IMR-90 (cell line): Measurements from ENCODE around the gene MRPS34. TPM values are rescaled to one million over a fixed set of nuclear protein-coding genes. Genes with fewer than 3 reads are reported as not detected.
A peak's percentile ranks its signal among the peaks of the same experiment; 100 is the strongest.

ENCODE experiments used
- ATAC-seq: fragments of 200-7000 bp; cut with Tn5 transposase; 2 replicates; pipeline ENCODE4 v1.9.1; 2020; ENCODE audit warnings: low read depth, mild to moderate bottlenecking, moderate library complexity
- BruUV-seq: library from RNA; stranded (reverse); fragments of 400-500 nt; replicated peaks from 2 replicates; lab custom pipeline; 2021; lab: Mats Ljungman, UMichigan
- CTCF ChIA-PET: fragments of 300-600 bp; formaldehyde crosslinking; extraction: SDS; loops from one replicate; lab custom pipeline; 2021; ENCODE audit warnings: antibody characterized with exemption; lab: Yijun Ruan, JAX
- POLR2A ChIA-PET: fragments of 300-600 bp; sonication (Branson Sonifier 250); formaldehyde crosslinking; loops from one replicate; lab custom pipeline; 2022; ENCODE audit warnings: antibody characterized with exemption; ENCODE audit not compliant: unreplicated experiment; lab: Charles Lee
- DNase-seq: peaks from one replicate; pipeline ENCODE4 v3.0.0; 2013
- H2AFZ ChIP-seq: replicated peaks from 2 replicates; pipeline ENCODE3; 2013; ENCODE audit warnings: low read length, mild to moderate bottlenecking; ENCODE audit not compliant: poor library complexity
- H2AK5ac ChIP-seq: 2 replicates; pipeline ENCODE4 v1.6.1; 2013; ENCODE audit warnings: low read depth, low read length, inconsistent platforms
- H2AK9ac ChIP-seq: replicated peaks from 2 replicates; pipeline ENCODE3; 2013; ENCODE audit warnings: mild to moderate bottlenecking, low read depth, low read length, moderate library complexity; ENCODE audit not compliant: poor library complexity
- H2BK120ac ChIP-seq: 2 replicates; pipeline ENCODE4 v1.6.1; 2013; ENCODE audit warnings: low read depth, low read length, inconsistent platforms
- H2BK15ac ChIP-seq: 3 replicates; pipeline ENCODE4 v1.6.1; 2013; ENCODE audit warnings: low read depth, low read length, inconsistent platforms
- H2BK20ac ChIP-seq: 2 replicates; pipeline ENCODE4 v1.6.1; 2013; ENCODE audit warnings: low read depth, mild to moderate bottlenecking, inconsistent platforms, low read length, moderate library complexity
- H2BK5ac ChIP-seq: 2 replicates; pipeline ENCODE4 v1.6.1; 2013; ENCODE audit warnings: mild to moderate bottlenecking, low read depth, low read length, inconsistent platforms; ENCODE audit not compliant: poor library complexity, severe bottlenecking
- H3K14ac ChIP-seq: replicated peaks from 2 replicates; pipeline ENCODE4 v1.6.1; 2013; ENCODE audit warnings: low read depth, low read length, inconsistent platforms
- H3K18ac ChIP-seq: 2 replicates; pipeline ENCODE4 v1.6.1; 2013; ENCODE audit warnings: low read depth, low read length, control low read depth
- H3K23ac ChIP-seq: 2 replicates; pipeline ENCODE4 v1.6.1; 2013; ENCODE audit warnings: low read depth, low read length, inconsistent platforms
- H3K27ac ChIP-seq: 2 replicates; pipeline ENCODE4 v1.5.1; 2013; ENCODE audit warnings: mild to moderate bottlenecking, control low read depth, low read length; ENCODE audit not compliant: insufficient read depth
- H3K27me3 ChIP-seq: 2 replicates; pipeline ENCODE4 v1.6.1; 2013; ENCODE audit warnings: low read length; ENCODE audit not compliant: control insufficient read depth, insufficient read depth
- H3K36me3 ChIP-seq: 2 replicates; pipeline ENCODE4 v1.6.1; 2013; ENCODE audit warnings: low read length, mixed read lengths; ENCODE audit not compliant: control insufficient read depth, insufficient read depth
- H3K4ac ChIP-seq: 2 replicates; pipeline ENCODE4 v1.6.1; 2013; ENCODE audit warnings: low read depth, low read length, inconsistent platforms
- H3K4me1 ChIP-seq: 2 replicates; pipeline ENCODE4 v1.6.1; 2013; ENCODE audit warnings: low read length, mixed read lengths; ENCODE audit not compliant: control insufficient read depth, insufficient read depth
- H3K4me2 ChIP-seq: 2 replicates; pipeline ENCODE4 v1.6.1; 2013; ENCODE audit warnings: low read depth, mild to moderate bottlenecking, control low read depth, low read length, moderate library complexity
- H3K4me3 ChIP-seq: 2 replicates; pipeline ENCODE4 v1.5.1; 2013; ENCODE audit warnings: low read depth, mild to moderate bottlenecking, control low read depth, low read length, moderate library complexity; ENCODE audit not compliant: insufficient read depth
- H3K56ac ChIP-seq: 2 replicates; pipeline ENCODE4 v1.6.1; 2013; ENCODE audit warnings: low read length, inconsistent platforms; ENCODE audit not compliant: insufficient read depth; ENCODE audit errors: extremely low read depth
- H3K79me1 ChIP-seq, 2 experiments: 2 replicates each; pipeline ENCODE4 v1.6.1; 2013; ENCODE audit warnings: low read length in 2 of 2, inconsistent platforms in 1 of 2, low read depth in 1 of 2
- H3K9ac ChIP-seq: 2 replicates; pipeline ENCODE4 v1.6.1; 2013; ENCODE audit warnings: low read depth, low read length, control low read depth
- H3K9me1 ChIP-seq: 2 replicates; pipeline ENCODE4 v1.6.1; 2013; ENCODE audit warnings: low read length, inconsistent platforms; ENCODE audit not compliant: insufficient read depth
- H3K9me3 ChIP-seq: 2 replicates; pipeline ENCODE4 v1.6.1; 2013; ENCODE audit warnings: low read length; ENCODE audit not compliant: control insufficient read depth, insufficient read depth
- H4K20me1 ChIP-seq: 2 replicates; pipeline ENCODE4 v1.6.1; 2013; ENCODE audit warnings: low read length, inconsistent platforms; ENCODE audit not compliant: insufficient read depth
- H4K5ac ChIP-seq: 2 replicates; pipeline ENCODE4 v1.6.1; 2013; ENCODE audit warnings: mild to moderate bottlenecking, low read depth, low read length, control low read depth
- H4K8ac ChIP-seq, 2 experiments: 2 replicates each; pipeline ENCODE4 v1.6.1; 2013; ENCODE audit warnings: low read depth in 2 of 2, low read length in 2 of 2, control low read depth in 1 of 2, inconsistent platforms in 1 of 2
- H4K91ac ChIP-seq: 2 replicates; pipeline ENCODE4 v1.6.1; 2013; ENCODE audit warnings: low read depth, low read length, inconsistent platforms; ENCODE audit not compliant: insufficient read depth
- CHD1 ChIP-seq: IDR thresholded peaks from 2 replicates; pipeline ENCODE4 v1.6.1; 2012; ENCODE audit warnings: low read depth, low read length, improper control_type of control experiment
- WGBS, 2 experiments: methylation state at CpG; one replicate each; pipeline versions ENCODE4 v1.1.5 to v1.1.7; 2013; ENCODE audit warnings: missing lambda C conversion rate in 2 of 2; ENCODE audit not compliant: insufficient read length in 1 of 2; ENCODE audit errors: extremely low coverage in 2 of 2; 5-methylcytosine and 5-hydroxymethylcytosine counted together
- dilution Hi-C: fragments of 300-500 bp; cut with HindIII; formaldehyde crosslinking; loops from one replicate; pipeline ENCODE4 v1.14.3; 2018; ENCODE audit warnings: low sequenced_read_pairs; ENCODE audit not compliant: unreplicated experiment
- in situ Hi-C: fragments of 300-500 bp; cut with MboI; formaldehyde crosslinking; loops from 3 replicates; pipeline ENCODE4 v1.14.3; 2019; ENCODE audit warnings: low sequenced_read_pairs, inconsistent platforms, mixed read lengths
- intact Hi-C: fragments of 100-400 bp; cut with micrococcal nuclease; formaldehyde crosslinking; loops from 2 replicates; pipeline ENCODE4 v1.10.0; 2022
- polyA plus RNA-seq, 3 experiments: library from polyadenylated mRNA; depleted of rRNA; stranded (reverse); fragments of >200 nt; gene quantifications; 2 replicates each; pipeline ENCODE4 v1.2.3, GENCODE V29; 2012; ENCODE audit warnings: low replicate concordance in 1 of 3
- total RNA-seq: library from RNA; depleted of rRNA; stranded (reverse); fragments of >200 nt; gene quantifications from 2 replicates; pipeline ENCODE4 v1.2.3, GENCODE V29; 2012

Gene MRPS34
- total and polyA plus RNA-seq, 2 of the 4 experiments (the other 2 are of a cell fraction) = 68.5 to 80.4 TPM

- ATAC-seq = no peak
- Histone ChIP-seq H2AK9ac (peak overlapping the region; percentile 61), H3K9ac (no peak overlapping the region), H3K27ac (no peak overlapping the region), H3K36me3 (peaks cover 12% of the 10 kb centered on the region; the same call in 1 of the 2 replicates), H2BK20ac (no peak overlapping the region), H2BK15ac (no peak overlapping the region), H4K20me1 (no peaks in the 10 kb centered on the region), H3K4me1 (no peaks in the 10 kb centered on the region), H4K91ac (no peak overlapping the region), H3K18ac (no peak overlapping the region), H2BK5ac (no peak overlapping the region), H3K9me1 (0 out of 2 replicates have a peak, but pooled peaks cover 2% of the 10 kb centered on the region), H3K14ac (no peak overlapping the region), H3K4ac (no peak overlapping the region), H3K79me1 (no peaks in the 10 kb centered on the region), H3K27me3 (no peaks in the 10 kb centered on the region), H3K56ac (no peak overlapping the region), H3K4me2 (no peak overlapping the region), H3K4me3 (no peak overlapping the region), H3K9me3 (peaks cover 5% of the 10 kb centered on the region; the same call in 1 of the 2 replicates), H2AK5ac (no peak overlapping the region), H3K23ac (no peak overlapping the region), H4K8ac (no peak overlapping the region), H4K5ac (no peak overlapping the region), H2BK120ac (no peak overlapping the region), H2AFZ (peak overlapping the region; percentile 51)
- POLR2A ChIA-PET = no interaction called here
- intact Hi-C loops = no loop called here
- no peak for TF ChIP-seq CHD1
- DNase-seq = no peak
- CTCF ChIA-PET = no interaction called here
- in situ Hi-C loops = no loop called here
- dilution Hi-C loops = no loop called here
- WGBS, 2 experiments = 97% methylated on average over 7 of the region's 32 CpGs; no CpG with 5 or more reads in 1 of the 2 experiments
- no TSS peak for BruUV-seq
Measured at GRCh38 chr16:1794908-1795666, 22.2 kb upstream of the MRPS34 start.
